PC-9 (cell line): ENCODE measurements around the gene VSIG2. TPM values are rescaled to one million over a fixed set of nuclear protein-coding genes. Genes with fewer than 3 reads are reported as not detected.

Source experiments
- BruUV-seq: library from RNA; stranded (reverse); fragments of 400-500 nt; replicated peaks from 2 replicates; lab custom pipeline; 2021; lab: Mats Ljungman, UMichigan
- CTCF ChIA-PET: fragments of 300-600 bp; sonication (Branson Sonifier 250); formaldehyde crosslinking; loops from one replicate; lab custom pipeline; 2022; ENCODE audit warnings: antibody characterized with exemption; lab: Charles Lee
- POLR2A ChIA-PET: fragments of 300-600 bp; sonication (Branson Sonifier 250); formaldehyde crosslinking; loops from one replicate; lab custom pipeline; 2022; ENCODE audit warnings: antibody characterized with exemption; ENCODE audit not compliant: unreplicated experiment; lab: Charles Lee
- DNase-seq, 2 experiments: peaks; one replicate each; pipeline versions ENCODE4 v3.0.0 to v3.0.0-alpha.2; 2015 to 2022; ENCODE audit warnings: mixed read lengths in 1 of 2
- H2AFZ ChIP-seq: fragments of 200-600 bp; sonication (generic); 2 replicates; pipeline ENCODE4 v1.8.1; 2017; ENCODE audit warnings: antibody characterized with exemption
- H3F3A ChIP-seq: fragments of 200-600 bp; sonication (generic); 2 replicates; pipeline ENCODE4 v1.8.1; 2017; ENCODE audit warnings: antibody characterized with exemption, mild to moderate bottlenecking, low read depth; ENCODE audit not compliant: insufficient read depth
- H3K27ac ChIP-seq: fragments of 200-600 bp; sonication (generic); 2 replicates; pipeline ENCODE4 v1.6.1; 2016; ENCODE audit warnings: mixed run types
- H3K27me3 ChIP-seq: fragments of 200-600 bp; sonication (generic); 2 replicates; pipeline ENCODE4 v1.6.1; 2016; ENCODE audit warnings: low read depth, mixed run types; ENCODE audit not compliant: insufficient read depth
- H3K36me3 ChIP-seq: fragments of 200-600 bp; sonication (generic); 2 replicates; pipeline ENCODE4 v1.6.1; 2016; ENCODE audit warnings: low read depth, mixed run types
- H3K4me1 ChIP-seq: fragments of 200-600 bp; sonication (generic); replicated peaks from 2 replicates; pipeline ENCODE4 v1.6.1; 2016; ENCODE audit warnings: mixed run types; ENCODE audit not compliant: insufficient read depth
- H3K4me2 ChIP-seq: fragments of 200-600 bp; sonication (generic); 2 replicates; pipeline ENCODE4 v1.6.1; 2017; ENCODE audit warnings: mixed run types
- H3K4me3 ChIP-seq: fragments of 200-600 bp; sonication (generic); 2 replicates; pipeline ENCODE4 v1.6.1; 2016; ENCODE audit warnings: mixed run types
- H3K79me2 ChIP-seq: fragments of 200-600 bp; sonication (generic); 2 replicates; pipeline ENCODE4 v1.6.1; 2017; ENCODE audit warnings: low read depth, mixed run types
- H3K9me2 ChIP-seq: fragments of 200-600 bp; sonication (generic); 2 replicates; pipeline ENCODE4 v1.8.1; 2017; ENCODE audit warnings: mild to moderate bottlenecking; ENCODE audit not compliant: insufficient read depth
- H3K9me3 ChIP-seq: fragments of 200-600 bp; sonication (generic); 2 replicates; pipeline ENCODE4 v1.8.1; 2016; ENCODE audit warnings: low read depth; ENCODE audit not compliant: insufficient read depth
- H4K20me1 ChIP-seq: fragments of 200-600 bp; sonication (generic); 2 replicates; pipeline ENCODE4 v1.8.1; 2017; ENCODE audit not compliant: insufficient read depth
- CTCF ChIP-seq: fragments of 200-600 bp; sonication (generic); conservative IDR thresholded peaks from 2 replicates; pipeline ENCODE4 v1.6.1; 2017; ENCODE audit warnings: mixed run types, antibody characterized with exemption, mild to moderate bottlenecking, moderate library complexity
- EZH2 ChIP-seq: fragments of 200-600 bp; sonication (generic); IDR thresholded peaks from 2 replicates; pipeline ENCODE4 v1.8.0; 2017; ENCODE audit warnings: antibody characterized with exemption, low read depth
- intact Hi-C: fragments of 100-400 bp; cut with micrococcal nuclease; formaldehyde crosslinking; loops from one replicate; pipeline ENCODE4 v1.10.0; 2022; ENCODE audit not compliant: unreplicated experiment
- total RNA-seq: library from RNA; stranded (reverse); gene quantifications from 2 replicates; pipeline ENCODE4 v1.2.3, GENCODE V29; 2021

Gene VSIG2
- total RNA-seq, 1 experiment from 2014 or later, result 12.4 TPM

DNA sequence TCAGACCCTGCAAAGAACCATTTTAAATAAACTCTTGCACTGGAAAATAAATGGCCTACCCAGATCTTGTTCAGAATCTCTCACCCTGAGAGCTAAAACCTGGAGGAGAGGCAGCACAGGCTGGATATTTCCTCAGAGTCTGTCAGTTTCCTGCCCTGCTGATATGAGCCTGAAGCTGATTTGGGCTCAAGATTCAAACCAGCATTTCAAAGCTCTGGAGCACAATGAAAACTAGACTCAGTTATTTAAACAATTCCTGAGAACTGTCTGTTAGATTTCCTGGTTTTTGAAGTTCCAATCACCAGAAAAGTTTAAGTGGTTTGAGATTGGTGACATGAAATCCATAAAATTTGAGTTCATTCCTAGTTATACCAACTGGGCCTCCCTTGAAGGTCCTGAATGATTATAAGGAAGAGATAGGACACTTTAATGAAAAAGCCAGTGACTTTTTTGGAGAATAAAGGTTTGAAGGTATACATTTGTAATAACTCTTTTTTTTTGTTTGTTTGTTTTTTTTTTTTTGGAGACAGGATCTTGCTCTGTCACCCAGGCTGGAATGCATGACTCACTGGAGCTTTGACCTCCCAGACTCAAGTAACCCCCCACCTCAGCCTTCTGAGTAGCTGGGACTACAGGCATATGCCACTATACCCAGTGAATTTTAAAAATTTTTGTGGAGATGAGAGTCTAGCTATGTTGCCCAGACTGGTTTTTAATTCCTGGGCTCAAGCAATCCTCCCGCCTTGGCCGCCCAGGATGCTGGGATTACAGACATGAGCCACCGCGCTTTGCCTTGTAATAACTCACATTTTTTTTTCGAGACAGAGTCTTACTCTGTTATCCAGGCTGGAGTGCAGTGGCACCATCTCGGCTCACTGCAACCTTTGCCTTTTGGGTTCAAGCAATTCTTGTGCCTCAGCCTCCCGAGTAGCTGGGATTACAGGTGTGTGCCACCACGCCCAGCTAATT lies 18.0 kb upstream of the VSIG2 start:
- BruUV-seq, result no TSS peak
- ChIA-PET POLR2A (interaction anchor here (0.6 to 0.7 kb wide), 5 partner anchors 21 to 1118 kb away, joined by 5 to 17 read pairs (median 7); partner anchors contain the start of genes HYLS1 and SIAE), CTCF (interaction anchor here (0.6 to 0.8 kb wide), 2 partner anchors 24 to 29 kb away, joined by 4 to 7 read pairs; no protein-coding TSS in a partner anchor)

DNA sequence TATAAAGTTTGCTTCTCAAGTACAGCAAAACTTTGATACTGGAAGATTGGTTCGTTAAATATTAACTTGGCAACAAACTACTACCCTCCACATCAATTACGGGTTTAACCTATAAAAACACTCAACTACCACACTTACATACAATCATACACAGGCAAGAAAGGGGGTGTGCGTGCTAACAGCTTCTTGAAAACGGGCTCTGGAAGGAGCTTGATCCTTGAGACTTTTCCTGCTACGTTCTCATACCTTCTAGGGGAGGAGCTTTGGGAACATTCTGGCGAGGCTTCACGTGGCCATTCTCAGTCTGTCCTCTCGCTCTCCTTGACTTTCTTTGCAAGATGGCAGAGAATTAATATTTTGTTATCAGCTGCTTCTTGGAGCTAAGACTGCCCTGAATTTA lies 16.9 kb upstream of the VSIG2 start:
- POLR2A ChIA-PET, result no interaction called here
- Histone ChIP-seq H2AFZ (no peak overlapping the region), H3F3A (peaks cover 48% of the 10 kb centered on the region), H3K79me2 (peaks cover 25% of the 10 kb centered on the region; the same call in 1 of the 2 replicates), H4K20me1 (no peaks in the 10 kb centered on the region), H3K9me2 (no peaks in the 10 kb centered on the region), H3K9me3 (no peaks in the 10 kb centered on the region), H3K36me3 (peaks cover 19% of the 10 kb centered on the region; the same call in 1 of the 2 replicates), H3K27ac (peak overlapping the region; percentile 72), H3K4me2 (peak overlapping the region; percentile 49), H3K4me1 (peaks cover 52% of the 10 kb centered on the region), H3K27me3 (no peaks in the 10 kb centered on the region), H3K4me3 (no peak overlapping the region)
- BruUV-seq, result no TSS peak
- no peak for DNase-seq
- intact Hi-C loops, result no loop called here
- CTCF ChIA-PET, result no interaction called here
- TF ChIP-seq EZH2 (no peak), CTCF (no peak)

More for the DNA sequence above, 18.0 kb upstream of the VSIG2 start:
- Histone ChIP-seq H3K4me2 (peak overlapping the region; percentile 49), H3K79me2 (peaks cover 29% of the 10 kb centered on the region; the same call in 1 of the 2 replicates), H2AFZ (no peak overlapping the region), H4K20me1 (no peaks in the 10 kb centered on the region), H3K9me2 (no peaks in the 10 kb centered on the region), H3K36me3 (peaks cover 19% of the 10 kb centered on the region; the same call in 1 of the 2 replicates), H3K27ac (peak overlapping the region; percentile 72), H3F3A (peaks cover 42% of the 10 kb centered on the region), H3K9me3 (no peaks in the 10 kb centered on the region), H3K4me3 (peak overlapping the region; percentile 1; the same call in 1 of the 2 replicates), H3K4me1 (peaks cover 42% of the 10 kb centered on the region), H3K27me3 (no peaks in the 10 kb centered on the region)
- no peak for TF ChIP-seq EZH2
- no peak for TF ChIP-seq CTCF
- intact Hi-C loops, result no loop called here
- DNase-seq, result peak; percentile 72 to 93

DNA sequence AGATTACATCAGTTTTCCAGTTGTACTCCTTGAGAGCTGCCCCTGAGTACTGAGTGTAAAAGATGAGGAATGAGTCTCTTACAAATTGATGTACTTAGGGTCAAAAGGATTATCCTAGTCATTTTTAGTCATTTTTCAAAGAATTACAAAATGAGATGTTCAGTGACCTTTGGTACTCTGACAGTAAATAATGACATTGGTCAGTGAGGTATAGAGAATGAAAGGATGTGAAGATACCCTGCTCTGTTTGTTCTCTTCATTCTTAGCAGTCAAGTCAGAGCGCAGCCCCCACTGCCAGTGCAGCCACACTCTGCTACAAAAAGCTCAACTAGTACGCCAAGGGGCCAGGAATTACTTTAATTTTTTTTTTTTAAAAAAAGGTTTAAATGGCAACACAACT lies 14.1 kb upstream of the VSIG2 start:
- Histone ChIP-seq H3K9me2 (no peaks in the 10 kb centered on the region), H3F3A (peaks cover 42% of the 10 kb centered on the region), H3K9me3 (no peaks in the 10 kb centered on the region), H3K4me3 (no peak overlapping the region), H3K36me3 (peaks cover 17% of the 10 kb centered on the region; the same call in 1 of the 2 replicates), H4K20me1 (no peaks in the 10 kb centered on the region), H3K27me3 (no peaks in the 10 kb centered on the region), H3K4me1 (peaks cover 52% of the 10 kb centered on the region), H3K4me2 (no peak overlapping the region), H3K79me2 (peaks cover 26% of the 10 kb centered on the region; the same call in 1 of the 2 replicates), H3K27ac (no peak overlapping the region), H2AFZ (no peak overlapping the region)
- intact Hi-C loops, result no loop called here
- TF ChIP-seq CTCF (no peak), EZH2 (no peak)
- ChIA-PET POLR2A (no interaction called here), CTCF (no interaction called here)
- DNase-seq, result no peak
- no TSS peak for BruUV-seq
